ENCODE measurements around the gene PSIP1.
"Not testable (repeated sequence)": the region's sequence is repeated elsewhere in the genome, so short reads cannot be mapped to it uniquely, and the experiment has no call there.

Gene PSIP1
- 160 to 242 reads per million in 2 donors for total RNA-seq

DNA sequence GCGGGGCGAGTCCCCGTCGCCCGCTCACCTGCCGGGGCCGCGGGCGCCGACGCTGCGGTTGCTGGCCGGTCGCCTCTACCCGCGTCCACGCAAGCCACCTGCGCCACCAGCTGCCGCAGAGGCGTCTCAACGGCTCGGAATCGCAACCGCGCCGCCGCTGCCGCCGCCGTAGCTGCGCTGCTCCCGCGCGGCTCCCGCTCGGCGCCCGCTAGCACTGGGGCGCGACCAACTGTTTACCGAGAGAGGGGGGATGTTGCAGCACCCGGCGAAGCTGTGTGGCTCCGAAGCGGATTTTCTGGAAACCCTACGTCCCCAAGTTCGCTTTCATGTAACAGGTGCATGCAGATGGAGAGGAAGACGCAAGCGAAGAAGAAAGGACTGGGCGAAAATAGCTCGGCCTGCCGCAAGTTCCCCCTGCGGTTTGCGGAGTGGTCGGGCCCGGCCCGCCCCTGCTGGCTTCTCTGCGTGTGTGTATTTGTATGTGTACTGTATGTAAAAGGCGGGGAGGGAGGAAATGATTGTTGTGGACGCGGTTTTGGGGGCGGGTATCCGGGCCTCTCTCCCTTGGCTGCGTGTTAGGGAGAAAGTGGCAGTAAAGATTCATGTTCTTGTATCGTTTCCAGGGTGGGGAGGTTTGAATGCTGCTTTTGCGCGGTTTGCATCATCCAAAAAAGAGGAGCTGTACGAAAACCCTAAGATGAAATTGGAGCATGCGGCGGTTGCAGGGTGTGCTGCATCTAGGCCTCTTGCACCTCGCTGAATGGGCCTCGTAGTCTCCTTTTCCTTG, at the start of gene PSIP1:
PSIP1 (minus strand) TSS at position 182 of the 787 bp plus-strand sequence. CDS start 782 bp downstream, outside the sequence.
- peak; percentile 84 for DNase-seq

DNA sequence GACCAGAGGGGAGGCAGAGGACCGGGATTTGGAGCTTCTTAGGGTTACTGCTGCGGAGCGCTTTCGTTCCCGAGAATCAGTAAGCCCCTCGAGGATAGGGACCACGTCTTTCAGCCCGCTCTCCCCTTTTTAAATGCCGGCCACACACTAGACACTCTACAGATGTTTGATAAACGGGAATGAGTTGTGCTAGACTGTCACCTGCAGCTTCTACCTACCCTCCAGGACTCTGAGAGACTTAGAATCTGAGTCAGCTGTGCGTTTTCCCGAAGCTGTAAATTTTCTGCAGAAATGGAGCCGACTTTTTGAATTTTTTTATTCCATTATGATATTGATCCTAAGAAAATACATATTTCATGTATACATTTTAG, 42.7 kb upstream of the PSIP1 start:
- no peak for DNase-seq

DNA sequence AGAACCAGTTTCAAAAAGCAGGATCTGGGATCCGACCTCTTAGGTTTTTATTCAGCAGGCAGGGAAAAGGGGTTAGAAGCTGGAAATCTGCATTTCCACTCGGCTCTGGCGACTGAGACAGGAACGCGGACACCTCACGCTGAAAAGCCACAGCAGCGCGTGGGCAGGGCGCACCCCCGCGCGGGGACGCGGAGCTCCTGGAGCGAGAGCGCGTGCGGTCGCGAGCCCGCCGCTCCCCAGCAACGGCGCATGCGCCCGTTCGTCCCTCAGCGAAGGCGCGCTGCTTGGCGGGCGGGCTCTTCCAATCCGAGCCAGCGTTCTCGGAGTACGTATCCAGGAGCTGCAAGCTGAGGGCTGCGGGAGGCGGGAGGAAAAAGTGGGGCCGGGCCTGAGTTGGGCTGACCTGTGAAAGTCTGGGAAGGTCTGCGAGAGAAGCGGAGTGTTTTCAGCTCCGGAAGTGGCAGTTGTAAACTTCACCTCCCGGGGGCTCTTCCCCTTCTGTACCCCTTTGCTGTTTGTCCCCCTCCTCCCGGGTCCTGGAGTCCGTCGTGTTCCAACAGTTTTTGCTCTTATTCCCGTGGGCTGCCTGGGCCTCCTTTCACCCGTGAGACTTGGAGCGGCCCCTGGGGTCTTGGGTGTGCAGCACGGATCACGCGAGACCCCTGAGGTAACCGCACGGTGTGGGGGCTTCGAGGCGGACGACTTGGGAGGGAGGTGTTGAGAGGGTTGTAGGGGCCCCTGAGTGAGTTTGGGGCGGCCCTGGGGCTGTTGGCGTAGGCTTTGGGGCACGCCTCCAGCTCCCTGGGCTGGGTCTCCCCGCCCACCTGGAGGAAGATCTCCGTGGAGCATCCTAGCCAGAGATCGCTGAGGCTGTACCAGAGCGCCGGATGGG, 42.1 kb upstream of the PSIP1 start, which contains the start of gene CCDC171:
CCDC171 (plus strand) TSS at position 408 of the 892 bp plus-strand sequence. CDS start 11,046 bp downstream, outside the sequence.
- peak; percentile 72 for DNase-seq

DNA sequence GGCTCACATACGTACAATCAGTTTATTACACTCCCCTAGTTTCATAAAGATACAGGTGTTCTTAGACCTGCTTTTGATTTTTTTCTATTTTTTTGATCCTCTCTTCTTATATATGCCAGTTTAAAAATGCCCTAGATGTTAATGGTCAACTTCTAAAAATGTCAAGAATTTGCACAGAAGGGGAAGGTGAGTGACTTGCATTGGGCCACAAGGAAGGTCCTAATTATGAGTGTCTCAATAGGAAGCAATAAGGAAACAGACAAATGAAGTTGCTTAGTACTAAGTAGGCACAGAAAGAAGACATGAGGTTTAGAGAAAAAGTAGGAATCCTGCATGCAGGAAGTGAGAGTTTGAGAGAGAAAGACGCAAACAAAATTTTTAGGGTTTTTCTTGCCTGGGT, 38.8 kb upstream of the PSIP1 start:
- DNase-seq, result no peak

DNA sequence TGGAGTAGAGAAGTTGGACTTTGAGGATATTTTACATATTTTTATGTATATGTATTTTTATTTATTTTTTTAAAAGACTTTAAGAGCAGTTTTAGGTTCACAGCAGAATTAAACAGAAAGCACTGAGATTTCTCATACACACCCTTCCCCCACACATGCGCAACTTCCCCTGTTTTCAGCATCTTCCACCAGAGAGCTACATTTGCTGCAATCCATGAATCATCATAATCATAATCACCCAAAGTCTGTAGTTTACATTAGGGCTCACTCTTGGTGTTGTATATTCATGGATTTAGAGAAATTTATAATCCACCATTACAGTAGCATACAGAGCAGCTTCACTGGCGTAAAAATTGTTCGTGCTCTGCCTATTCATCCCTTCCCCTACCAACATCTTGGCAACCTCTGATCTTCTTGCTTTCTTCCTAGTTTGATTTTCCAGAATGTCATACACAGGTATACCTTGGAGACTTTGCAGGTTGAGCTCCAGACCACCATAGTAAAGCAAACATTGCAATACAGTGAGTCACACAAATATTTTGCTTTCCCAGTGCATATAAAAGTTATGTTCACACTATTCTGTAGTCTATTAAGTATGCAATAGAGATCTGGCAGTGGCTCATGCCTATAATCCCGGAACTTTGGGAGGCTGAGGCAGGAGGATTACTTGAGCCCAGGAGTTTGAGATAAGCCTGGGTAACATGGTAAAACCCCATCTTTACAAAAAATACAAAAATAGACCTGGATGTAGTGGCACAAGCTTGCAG, 32.5 kb upstream of the PSIP1 start:
- DNase-seq, result no peak

DNA sequence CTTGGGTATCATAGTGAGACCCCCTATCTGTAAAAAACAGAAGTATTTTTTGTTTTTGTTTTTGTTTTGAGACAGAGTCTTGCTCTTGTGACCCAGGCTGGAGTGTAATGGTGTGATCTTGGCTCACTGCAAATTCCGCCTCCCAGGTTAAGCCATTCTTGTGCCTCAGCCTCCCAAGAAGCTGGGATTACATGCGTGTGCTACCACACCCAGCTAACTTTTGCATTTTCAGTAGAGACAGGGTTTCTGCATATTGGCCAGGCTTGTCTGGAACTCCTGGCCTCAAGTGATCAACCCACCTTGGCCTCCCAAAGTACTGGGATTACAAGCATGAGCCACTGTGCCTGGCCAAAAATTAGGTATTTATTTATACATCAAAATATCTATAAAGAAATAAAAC, 31.9 kb upstream of the PSIP1 start:
- DNase-seq, result no peak

DNA sequence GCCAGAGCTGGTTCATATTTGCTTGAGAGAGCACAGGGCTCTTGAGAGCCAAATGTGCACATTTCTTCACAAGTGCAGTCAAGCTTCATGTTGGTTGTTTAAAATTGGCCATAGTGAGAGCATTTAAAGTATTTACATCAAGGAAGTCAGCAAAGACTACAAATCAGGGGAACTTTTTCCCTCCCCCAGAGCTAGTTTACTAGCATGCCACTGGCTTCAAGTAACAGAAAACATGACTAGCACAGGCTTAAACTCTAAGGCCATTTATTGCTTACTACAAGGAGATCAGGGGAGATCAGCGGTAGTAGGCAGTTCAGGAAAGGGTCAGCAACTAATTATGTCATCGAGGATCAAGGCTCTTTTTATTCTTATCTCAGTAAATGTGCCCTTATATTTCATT, 31.1 kb upstream of the PSIP1 start:
- DNase-seq, result no peak

DNA sequence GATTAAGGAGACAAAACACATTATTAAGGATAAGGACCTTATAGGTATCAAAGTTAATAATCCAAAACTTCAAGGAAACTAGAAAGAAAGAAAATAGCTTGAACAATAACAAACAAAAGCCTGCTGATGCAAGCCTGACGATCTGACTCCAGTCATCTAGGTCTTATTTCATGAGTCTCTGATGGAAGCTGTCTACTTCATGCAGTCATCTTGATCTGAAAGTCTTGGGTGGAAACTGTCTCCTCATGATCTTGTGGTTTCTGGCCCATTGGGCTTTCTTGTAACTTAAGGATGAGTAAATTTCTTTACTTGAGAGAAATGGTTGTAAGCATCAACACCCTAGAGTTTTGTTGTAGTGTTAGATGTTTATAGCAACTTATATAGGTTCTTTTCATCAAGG, 20.6 kb upstream of the PSIP1 start:
- no peak for DNase-seq

DNA sequence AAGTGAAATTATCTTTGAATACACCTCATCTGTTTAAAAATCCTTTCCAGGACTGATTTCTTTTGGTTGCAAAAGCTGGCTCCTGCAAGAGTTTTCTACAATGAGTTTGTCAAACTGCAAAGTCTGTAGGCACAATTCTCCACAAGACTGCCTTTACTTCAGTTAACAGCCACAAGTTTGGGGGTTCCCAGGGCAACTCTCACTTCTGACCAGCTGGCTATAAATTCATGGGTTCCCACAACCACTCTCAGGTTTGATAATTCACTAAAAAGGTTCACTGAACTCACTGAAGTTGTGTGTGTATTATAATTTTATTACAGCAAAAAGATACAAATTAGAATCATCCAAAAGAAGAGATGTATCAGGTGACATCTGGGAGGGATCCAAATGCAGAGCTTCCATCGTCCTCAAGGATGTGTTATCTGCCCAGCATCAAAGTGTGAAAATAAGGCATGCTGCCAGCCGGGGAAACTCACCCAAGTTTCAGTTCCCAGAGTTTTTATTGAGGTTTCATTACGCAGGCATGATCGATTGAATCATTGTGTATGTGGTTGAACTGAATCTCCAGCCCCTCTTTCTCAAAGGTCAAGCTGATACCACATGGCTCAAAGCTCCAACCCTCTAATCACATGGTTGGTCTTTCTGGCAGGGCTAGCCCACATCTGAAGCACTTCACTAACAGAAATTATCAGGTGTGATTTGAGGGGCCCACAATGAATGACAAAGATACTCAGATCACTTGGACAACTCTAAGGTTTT, 19.0 kb upstream of the PSIP1 start:
- no peak for DNase-seq

DNA sequence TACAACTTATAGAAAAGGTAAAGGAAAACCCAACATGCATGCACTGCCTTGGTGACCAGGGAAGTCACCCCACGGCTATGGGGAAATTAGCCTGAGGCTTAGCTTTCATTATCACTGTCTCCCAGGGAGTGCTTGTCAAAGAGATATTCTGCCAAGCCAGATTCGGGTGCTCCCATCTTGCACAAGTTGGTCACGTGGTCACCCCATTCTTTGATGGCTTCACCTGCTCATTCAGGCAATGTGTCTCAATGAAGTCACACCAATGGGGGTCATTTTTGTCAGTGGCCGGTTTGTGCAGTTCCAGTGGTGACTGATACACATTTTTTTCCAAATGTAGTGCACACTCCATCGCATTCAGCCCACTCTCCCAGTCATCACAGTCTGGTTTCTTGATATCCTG, 16.3 kb upstream of the PSIP1 start:
- DNase-seq, result not testable (repeated sequence)

DNA sequence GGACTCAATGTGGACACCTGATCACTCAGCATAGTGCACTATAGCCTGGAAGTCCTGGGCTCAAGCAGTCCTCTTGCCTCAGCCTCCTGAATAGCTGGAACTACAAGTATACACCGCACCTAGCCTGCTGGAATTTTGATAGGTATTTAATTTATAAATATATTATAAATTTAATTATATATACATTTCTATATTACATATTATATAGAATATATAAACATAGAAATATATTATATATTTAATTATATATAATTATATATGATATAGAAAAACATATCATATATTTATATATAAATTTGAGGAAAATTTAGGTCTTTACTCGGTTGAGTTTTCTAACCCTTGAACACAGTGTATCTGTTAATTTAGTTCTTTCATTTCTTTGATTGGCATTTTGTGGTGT, 15.2 kb upstream of the PSIP1 start:
- DNase-seq, result no peak

DNA sequence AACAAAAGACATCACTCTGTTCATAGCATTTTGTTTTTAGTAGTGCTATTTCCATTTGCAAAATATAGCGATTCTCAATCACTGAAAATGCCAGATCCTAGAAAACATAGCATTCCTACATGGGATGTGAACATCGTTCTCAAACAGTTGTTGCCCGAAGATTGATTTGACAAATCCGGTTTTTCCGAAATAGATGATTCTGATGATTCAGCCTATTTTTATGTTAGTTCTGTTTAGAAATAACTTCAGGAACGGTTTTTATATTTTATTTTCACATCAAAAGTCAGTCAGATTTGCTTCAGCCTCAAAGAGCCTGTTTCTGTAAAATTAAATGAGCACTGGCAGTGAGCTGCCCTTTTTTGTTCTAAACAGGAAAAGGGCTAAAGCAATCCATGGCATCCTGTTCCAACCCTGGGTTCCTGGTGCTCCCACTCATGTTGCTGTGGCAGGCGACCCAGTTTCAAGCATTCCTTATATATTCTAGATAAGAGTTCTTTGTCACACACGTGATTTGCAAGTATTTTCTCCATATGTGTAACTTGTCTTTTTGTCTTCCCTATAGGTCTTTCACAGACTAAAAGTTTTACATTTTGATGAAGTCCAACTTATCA, 14.2 kb upstream of the PSIP1 start:
- no peak for DNase-seq

DNA sequence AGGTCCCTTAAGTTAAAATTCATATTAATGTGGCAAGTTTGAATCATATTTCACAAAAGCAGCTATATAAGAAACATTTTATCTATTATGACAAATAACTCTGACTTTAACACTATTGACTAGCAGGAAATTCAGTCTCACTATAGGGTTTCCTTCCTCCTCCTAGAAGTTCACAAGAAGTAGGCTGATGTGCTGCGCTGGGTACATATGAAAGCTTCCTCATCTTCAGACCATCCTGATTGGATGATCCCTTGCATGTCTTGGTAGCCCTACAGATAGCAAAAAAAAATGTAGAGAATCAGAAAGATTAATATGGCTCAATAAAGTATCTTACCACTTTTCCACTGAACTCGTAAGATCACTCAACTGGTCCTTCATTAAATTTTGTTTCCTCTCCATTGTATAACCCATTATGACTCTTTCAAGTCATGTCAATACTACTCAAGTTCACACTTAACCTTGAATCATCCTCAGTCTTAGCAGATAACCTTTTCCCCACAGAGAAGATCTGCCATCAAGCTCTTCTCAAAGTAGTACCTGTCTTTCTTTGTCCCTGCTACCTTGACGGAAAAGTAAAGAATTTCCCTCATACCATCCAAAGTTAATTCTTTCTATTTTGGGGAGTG, 11.5 kb upstream of the PSIP1 start:
- no peak for DNase-seq

DNA sequence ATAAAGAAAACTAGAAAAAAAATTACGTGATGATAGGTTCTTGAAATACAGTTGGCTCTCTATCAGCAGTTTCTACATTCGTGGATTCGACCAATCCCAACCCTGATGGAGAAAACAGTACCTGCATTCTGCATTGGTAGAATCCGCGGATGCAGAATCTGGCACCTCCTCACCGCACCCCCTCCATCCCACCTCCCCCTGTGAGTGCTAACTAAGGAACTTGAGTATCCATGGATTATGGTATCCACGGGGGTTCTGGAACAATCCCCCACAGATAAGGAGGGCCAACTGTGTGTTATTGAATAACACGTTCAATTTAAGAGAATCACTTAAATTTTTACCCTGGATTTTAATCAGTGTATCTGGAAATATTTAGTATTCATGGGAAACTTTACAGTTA, 10.5 kb upstream of the PSIP1 start:
- no peak for DNase-seq

DNA sequence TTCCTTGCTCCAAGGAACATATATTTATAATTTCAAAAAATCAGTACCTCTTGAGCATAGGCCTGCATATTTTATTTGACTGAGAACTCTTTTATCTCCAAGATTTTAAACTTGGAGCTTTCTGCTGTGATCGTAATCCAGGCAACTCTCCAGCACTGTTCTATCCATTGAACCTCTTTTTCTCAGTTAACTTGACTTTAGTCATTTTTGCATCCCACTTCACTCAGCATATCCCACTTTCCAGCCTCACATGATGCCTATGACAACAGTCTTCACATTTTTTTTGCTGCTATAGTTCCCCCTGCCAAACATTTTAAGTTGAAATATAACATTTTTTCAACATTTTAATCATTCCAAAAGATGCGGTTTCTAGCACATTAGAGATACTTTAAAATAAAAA, 9.1 kb upstream of the PSIP1 start:
- no peak for DNase-seq

DNA sequence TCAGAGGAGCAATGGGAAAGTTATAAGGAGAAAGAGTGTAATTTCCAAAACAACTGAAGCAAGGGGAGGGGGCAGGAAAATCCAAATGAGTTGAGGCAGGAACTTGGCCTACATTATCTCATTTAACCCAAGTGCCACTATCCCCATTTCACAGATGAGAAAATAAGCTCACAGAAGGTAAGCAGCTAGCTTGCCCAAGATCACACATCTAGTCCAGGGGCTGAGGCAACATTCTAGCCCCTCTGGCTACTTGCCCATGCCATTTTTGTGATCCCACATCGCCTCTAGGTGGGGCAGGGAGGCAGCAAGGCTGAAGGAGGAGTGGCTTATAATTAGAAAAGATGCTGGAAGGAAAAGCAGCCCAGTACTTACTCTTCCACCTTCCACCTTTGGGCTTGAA, 2.6 kb upstream of the PSIP1 start:
- no peak for DNase-seq

DNA sequence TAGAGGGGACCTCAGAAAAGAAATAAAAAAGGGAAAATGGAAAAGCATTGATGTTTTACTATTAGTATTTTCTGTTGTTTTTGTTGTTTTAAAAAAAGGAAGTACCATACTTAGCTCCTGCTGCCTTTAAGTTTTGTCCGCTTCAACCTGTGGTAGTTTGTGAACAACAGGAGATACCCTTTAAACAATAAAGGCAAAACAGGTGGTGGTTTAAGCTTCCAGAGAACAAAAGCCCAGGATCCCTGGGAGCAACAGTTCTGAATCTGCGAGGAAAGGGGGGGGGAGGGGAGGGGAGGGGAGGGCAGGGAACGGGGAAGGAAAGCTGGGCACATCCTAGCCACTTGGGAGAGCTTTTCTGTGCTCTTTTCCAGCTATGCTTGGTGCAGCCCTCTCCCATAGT, 2.1 kb upstream of the PSIP1 start:
- no peak for DNase-seq

DNA sequence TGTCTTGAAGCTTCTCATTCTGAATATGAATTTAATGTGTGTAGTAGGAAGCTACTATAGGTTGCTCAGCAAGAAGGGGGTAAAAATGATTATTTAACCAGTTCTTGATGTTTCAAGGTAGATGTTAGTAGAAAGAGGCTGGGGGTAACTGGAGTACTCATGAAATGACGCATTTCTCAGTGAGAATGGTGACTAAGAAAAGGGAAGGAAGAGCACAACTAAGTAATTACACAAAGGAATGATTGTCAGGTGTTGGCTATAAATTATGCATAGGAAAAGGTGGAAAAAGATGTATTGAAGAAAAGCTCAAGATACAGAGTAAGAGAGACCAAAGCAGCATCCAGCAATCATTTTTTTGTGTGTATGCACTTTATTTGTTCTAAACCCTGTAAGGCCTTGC, 1.4 kb upstream of the PSIP1 start:
- DNase-seq, result no peak

DNA sequence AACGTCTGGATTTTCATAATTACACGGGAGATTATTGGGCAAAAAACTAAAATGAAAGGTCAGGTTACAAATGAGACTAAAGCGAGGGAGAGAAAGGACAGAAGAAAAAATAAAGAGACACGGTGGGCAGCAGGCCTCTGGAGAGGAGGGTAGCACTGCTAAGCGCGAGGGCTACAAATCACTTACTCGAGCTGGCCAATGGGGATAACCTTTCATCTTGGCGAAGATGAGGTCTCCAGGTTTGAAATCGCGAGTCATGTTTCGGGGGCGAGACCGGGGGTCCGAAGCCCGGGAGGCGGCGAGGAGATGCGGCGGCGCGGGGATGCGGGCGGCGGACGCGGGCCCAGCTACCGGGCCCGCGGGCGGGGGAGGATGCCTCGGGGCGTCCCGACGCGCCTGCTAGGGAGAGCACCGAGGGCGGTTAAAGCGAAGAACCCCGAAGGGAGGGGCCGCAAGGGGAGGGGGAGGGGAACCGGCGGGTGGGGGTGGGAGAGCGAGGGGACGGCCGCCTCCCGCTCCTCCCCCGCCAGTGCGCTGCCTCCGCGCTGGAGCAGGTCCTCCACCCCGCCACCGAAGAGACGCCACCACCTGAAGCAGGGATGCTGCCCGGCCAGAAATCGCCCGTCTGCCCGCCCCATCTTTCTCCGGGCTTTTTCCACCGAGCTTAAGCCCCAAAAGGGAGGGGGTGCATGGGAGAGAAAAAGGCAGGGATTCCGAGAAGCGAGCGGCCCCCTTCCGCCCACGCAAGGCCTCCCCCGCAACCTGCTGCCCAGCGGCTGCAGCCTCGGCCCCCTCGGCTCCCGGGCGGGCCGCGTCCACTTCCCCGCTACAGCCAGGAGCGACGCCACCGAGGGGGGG, 610 bp downstream of the PSIP1 start:
- DNase-seq, result peak; percentile 57

DNA sequence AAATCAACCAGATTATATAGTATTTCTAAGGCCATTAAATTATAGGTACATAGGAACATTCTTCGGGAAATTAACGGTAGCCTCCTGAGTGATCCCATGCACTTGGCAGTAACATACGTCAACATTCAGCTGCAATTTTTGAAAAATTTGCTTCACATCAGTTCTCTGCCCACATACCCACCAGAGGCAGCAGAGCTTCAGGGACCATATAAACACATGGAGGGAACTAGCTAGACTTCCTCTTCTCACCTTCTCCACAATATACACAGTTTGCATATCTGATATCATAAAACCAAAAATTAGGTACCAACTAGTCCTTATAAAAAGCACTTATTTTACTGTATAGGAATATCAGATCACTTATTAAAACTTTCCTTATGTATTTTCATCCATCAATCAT, 4.8 kb downstream of the PSIP1 start:
- DNase-seq, result no peak
